ENCODE data around the gene GRM1. TPM values are rescaled to one million over a fixed set of nuclear protein-coding genes. Genes with fewer than 3 reads are reported as not detected.

Gene GRM1
- total and polyA plus RNA-seq, 9 of the 15 experiments (the other 6 are each of a cell fraction or from before 2014, with no cell fraction given), result not detected

- no peak for TF ChIP-seq ZFP91 (CRISPR knock-in tag; IDR thresholded peaks at IDR 0.05)
- no peak for TF ChIP-seq ERF (CRISPR knock-in tag; IDR thresholded peaks at IDR 0.05)
- TF ChIP-seq, protein P1, sequence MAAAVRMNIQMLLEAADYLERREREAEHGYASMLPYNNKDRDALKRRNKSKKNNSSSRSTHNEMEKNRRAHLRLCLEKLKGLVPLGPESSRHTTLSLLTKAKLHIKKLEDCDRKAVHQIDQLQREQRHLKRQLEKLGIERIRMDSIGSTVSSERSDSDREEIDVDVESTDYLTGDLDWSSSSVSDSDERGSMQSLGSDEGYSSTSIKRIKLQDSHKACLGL (CRISPR knock-in tag; IDR thresholded peaks at IDR 0.05; ENCODE audit: borderline replicate concordance, poor library complexity, severe bottlenecking), result no peak
- TF ChIP-seq KLF13 (tag; IDR thresholded peaks at IDR 0.05; ENCODE audit: borderline replicate concordance, low read depth), result no peak
- TF ChIP-seq HNRNPUL1 (IDR thresholded peaks at IDR 0.05; ENCODE audit: low read length), result no peak
- TF ChIP-seq TSC22D4 (tag; IDR thresholded peaks at IDR 0.05), result no peak
- TF ChIP-seq ATF1 (CRISPR knock-in tag; IDR thresholded peaks at IDR 0.05), result no peak
- TF ChIP-seq ATF1 (tag; IDR thresholded peaks at IDR 0.05), result no peak
- TF ChIP-seq HMG20A (CRISPR knock-in tag; conservative IDR thresholded peaks at IDR 0.05), result no peak
Measured at GRCh38 chr6:146367061-146367460, 338.2 kb downstream of the GRM1 start (continued).

DNA sequence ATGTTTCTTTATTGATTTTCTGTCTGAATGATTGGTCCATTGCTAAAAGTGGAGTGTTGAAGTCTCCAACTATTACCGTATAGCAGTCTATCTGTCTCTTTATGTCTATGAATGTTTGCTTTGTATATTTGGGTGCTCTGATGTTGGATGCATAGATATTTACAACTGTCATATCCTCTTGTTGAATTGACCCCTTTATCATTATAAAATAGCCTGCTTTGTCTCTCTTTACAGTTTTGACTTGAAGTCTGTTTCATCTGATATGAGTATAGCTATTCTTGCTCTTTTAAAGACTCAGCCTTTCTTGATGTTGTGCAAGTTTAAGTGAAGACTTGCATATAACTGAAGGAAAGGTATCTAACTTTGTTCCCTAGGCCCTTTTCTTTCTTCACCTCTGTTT is 341.0 kb downstream of the GRM1 start:
- Histone ChIP-seq H3K4me3 (no peak overlapping the region), H3K36me3 (ENCODE audit: control insufficient read depth, insufficient read depth, low read length) (no peaks in the 10 kb centered on the region), H3K9ac (ENCODE audit: insufficient read depth in 1 of 2, low read depth in 2 of 2, low read length in 2 of 2) (no peak overlapping the region), H3K79me2 (ENCODE audit: control insufficient read depth, insufficient read depth, low read length) (no peaks in the 10 kb centered on the region), H3K9me3 (replicated peaks; ENCODE audit: control insufficient read depth, insufficient read depth, low read depth, low read length) (no peaks in the 10 kb centered on the region), H3K27me3 (ENCODE audit: control insufficient read depth in 2 of 2, insufficient read depth in 2 of 2, low read length in 2 of 2) (no peaks in the 10 kb centered on the region), H4K20me1 (replicated peaks; ENCODE audit: control insufficient read depth, insufficient read depth, low read length) (no peaks in the 10 kb centered on the region), H3K27ac (ENCODE audit: extremely low read depth, low read depth, low read length) (no peak overlapping the region), H3K4me2 (ENCODE audit: insufficient read depth, low read length) (no peak overlapping the region), H2AFZ (ENCODE audit: low read depth, low read length) (no peak overlapping the region), H3K9me1 (ENCODE audit: control insufficient read depth, insufficient read depth, low read length) (no peaks in the 10 kb centered on the region), H3K4me1 (replicated peaks in 1 of 2; ENCODE audit: control insufficient read depth in 2 of 2, insufficient read depth in 2 of 2, low read length in 2 of 2) (no peaks in the 10 kb centered on the region)
- in situ Hi-C loops (cut with MboI) (no loop called here), intact Hi-C loops (cut with micrococcal nuclease) (no loop called here)
- TF ChIP-seq RBM17 (IDR thresholded peaks at IDR 0.05; ENCODE audit: borderline replicate concordance, low read depth, low read length) (no peak), SAFB2 (IDR thresholded peaks at IDR 0.05; ENCODE audit: borderline replicate concordance, low read depth, low read length, severe bottlenecking) (no peak), E2F1 (CRISPR knock-in tag; IDR thresholded peaks at IDR 0.05) (no peak), ZKSCAN1 (IDR thresholded peaks at IDR 0.05; ENCODE audit: low read depth, low read length) (no peak), SLC30A9 (CRISPR knock-in tag; IDR thresholded peaks at IDR 0.05) (no peak), SIN3B (IDR thresholded peaks at IDR 0.05; ENCODE audit: low read depth) (no peak)
- BruUV-seq (replicated peaks), result no TSS peak
- FAIRE-seq (no peak), ATAC-seq (no peak), DNase-seq (ENCODE audit: extremely low read depth in 1 of 4, low spot score in 3 of 4) (no peak)
- ChIA-PET CTCF (ENCODE audit: low intra/inter-chr PET ratio) (no interaction called here), POLR2A (no interaction called here)
- whole genome bisulfite sequencing (ENCODE audit: insufficient coverage, low coverage, missing lambda C conversion rate), result 30% methylated on average over 1 of the region's 1 CpG
